Pons (tissue), 1 donor: ENCODE data around the gene USP16.

Experiments
- DNase-seq: peaks from one replicate; pipeline ENCODE4 v3.0.0-alpha.2; 2016; ENCODE audit warnings: low spot score

USP16 gene

DNA sequence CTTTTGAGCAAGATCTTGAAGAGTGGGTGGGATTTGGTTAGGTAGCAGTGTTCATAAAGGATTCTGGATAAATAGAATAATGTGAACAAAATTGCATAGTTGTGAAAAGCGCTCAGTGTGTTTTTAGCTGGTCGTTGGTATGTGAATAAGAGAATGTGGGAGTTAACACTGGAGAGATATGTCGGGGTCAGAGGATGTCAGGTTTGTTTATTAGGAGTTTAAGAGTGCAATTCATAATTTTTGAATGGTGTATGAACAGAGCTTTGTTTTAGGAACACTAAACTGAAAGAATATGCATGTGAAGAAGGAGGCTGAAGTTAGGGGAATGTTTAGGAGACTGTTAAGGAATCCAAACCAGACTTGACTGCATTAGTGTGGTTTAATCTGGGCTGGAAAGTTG lies 9.4 kb downstream of the USP16 start:
- DNase-seq = no peak

GRCh38 chr21:29034678-29035077 lies 10.2 kb downstream of the USP16 start:
- no peak for DNase-seq

DNA sequence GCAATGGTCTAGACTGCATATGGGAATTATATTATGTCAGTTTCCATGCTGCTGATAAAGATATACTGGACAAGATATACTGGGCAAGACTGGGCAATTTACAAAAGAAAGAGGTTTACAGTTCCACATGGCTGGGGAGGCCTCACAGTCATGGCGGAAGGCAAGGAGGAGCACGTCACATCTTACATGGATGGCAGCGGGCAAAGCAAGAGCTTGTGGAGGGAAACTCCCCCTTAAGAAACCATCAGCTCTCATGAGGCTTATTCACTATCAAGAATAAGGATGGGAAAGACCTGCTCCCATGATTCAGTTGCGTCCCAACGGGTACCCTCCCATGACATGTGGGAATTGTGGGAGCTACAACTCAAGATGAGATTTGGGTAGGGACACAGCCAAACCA lies 27.8 kb downstream of the USP16 start:
- DNase-seq = no peak

DNA sequence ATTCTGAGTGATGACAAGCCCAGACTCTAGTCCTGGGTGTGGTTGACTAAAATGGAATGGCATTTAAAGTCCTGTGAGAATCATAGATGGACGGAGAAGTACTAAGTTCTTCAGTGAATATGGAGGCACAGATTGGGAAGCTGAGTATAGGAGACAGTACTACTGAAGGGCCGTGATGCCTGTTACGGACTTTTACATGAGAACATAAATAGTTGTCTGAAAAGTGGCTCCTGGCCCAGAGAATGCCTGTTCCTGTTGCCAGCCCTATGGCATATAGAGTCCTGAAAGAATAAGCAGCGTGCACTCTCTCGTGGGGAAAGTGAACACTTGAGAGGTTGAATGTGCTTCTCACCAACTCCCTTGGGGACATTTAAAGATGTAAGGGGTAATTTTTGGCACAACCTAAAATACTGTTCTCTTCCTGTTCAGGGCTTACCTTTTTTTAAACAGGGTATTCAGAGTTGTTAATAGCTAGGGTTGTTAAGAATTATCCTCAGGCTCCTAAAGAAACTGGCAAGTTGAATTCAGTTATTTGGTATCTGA lies 28.6 kb downstream of the USP16 start:
- DNase-seq = no peak

DNA sequence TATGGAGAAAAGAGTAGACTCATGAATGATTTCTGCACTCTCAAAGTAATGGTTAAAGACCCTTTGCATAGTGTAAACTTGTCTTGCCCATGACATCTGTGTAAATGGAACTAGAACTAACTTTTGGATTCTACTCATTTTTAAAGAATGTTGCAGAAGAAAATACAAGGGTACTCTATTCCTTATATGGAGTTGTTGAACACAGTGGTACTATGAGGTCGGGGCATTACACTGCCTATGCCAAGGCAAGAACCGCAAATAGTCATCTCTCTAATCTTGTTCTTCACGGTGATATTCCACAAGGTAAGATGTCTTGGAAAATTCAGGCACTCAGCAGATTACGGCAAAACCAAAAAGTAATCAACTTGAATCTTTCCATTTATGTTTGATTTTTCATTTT lies 29.2 kb downstream of the USP16 start:
- DNase-seq = no peak

DNA sequence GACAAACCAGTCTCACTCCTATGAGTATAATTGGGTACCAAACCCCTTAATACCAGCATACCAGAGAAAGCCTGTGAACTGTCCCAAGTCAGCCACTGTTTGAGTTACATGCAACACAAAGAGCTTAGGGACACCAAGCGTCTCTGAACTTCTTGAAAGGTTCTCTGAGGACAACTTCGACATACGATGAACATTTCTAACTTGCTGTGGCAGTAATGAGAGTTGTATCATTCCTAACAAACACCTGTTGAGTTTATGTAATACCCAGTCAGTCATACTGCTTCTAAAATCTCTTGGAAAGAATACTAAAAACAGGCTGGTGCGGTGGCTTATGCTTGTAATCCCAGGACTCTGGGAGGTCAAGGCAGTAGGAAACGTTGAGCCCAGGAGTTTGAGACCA lies 30.6 kb downstream of the USP16 start:
- no peak for DNase-seq

DNA sequence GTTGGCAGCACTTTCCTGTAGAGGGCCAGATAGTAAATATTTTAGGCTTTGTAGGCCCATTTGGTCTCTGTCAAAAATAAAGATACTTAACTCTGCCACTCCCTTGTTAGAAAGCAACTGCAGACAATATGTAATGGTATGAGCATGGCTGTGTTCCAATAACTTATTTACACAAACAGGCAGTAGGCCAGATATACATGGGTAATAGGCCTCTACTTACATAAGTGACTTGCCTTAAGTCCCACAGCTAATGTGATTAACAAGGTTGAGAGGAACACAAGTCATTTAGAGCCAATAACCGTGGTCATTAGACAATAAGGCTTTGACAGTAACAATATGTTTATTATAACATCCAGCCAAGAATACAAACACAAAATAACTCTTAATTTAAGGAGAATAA lies 31.5 kb downstream of the USP16 start:
- DNase-seq = no peak

GRCh38 chr21:29056538-29057050 lies 32.1 kb downstream of the USP16 start:
- DNase-seq = no peak

DNA sequence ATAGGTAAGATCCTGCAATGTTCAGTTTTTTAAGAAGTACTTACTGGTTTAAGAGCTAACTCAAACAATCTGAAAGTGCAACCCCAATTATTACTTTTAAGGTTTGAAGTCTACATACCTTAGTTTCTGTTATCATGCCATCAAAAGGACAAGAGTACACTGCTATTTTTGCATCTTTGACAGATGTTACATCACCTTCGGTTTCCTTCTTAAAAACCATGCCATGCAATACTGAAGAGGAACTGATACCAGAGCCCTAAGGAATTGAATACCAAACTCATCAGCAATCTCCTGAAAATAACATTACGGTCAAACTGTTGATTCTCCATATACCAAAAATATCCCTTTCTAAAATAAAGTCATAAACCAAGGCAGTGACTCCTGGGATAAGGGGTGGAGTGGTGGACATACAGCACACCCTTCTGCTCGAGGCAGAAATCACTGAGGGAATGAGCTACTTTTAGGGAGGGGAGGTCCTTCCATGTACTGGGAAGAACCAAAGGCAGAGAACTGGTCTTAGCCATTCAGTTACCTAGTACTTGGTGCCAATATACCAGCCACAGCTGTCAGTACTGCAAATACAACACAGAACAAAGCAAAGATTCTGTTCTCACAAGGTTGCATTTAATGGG lies 40.5 kb downstream of the USP16 start:
- peak; percentile 51 for DNase-seq

GRCh38 chr21:29072873-29073221 lies 48.4 kb downstream of the USP16 start:
- DNase-seq = no peak

GRCh38 chr21:29073222-29074006 lies 48.9 kb downstream of the USP16 start, which contains the start of gene CCT8:
CCT8 (minus strand) TSS chr21:29073648; CDS start chr21:29073590, 58 bp downstream.
- DNase-seq = peak; percentile 99

- DNase-seq = no peak
These were observed 49.5 kb downstream of the USP16 start for GRCh38 chr21:29074007-29074376.

DNA sequence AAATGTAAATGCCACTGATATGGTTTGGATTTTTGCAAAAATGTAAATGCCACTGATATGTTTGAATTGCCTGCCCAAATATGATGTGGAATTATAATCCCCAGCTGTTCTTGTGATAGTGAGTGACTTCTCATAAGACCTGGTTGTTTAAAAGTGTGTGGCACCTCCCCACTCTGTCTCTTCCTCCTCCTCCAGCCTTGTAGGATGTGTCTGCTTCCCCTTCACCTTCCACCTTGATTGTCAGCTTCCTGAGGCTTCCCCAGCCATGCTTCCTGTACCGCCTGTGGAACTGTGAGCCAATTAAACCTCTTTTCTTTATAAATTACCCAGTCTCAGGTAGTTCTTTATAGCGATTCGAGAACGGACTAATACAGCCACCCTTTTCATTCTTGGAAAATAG lies 50.3 kb downstream of the USP16 start:
- DNase-seq = no peak

GRCh38 chr21:29075706-29076466 lies 51.4 kb downstream of the USP16 start:
- DNase-seq = no peak

- peak; percentile 67 for DNase-seq
These were observed 52.5 kb downstream of the USP16 start for GRCh38 chr21:29076731-29077640.

DNA sequence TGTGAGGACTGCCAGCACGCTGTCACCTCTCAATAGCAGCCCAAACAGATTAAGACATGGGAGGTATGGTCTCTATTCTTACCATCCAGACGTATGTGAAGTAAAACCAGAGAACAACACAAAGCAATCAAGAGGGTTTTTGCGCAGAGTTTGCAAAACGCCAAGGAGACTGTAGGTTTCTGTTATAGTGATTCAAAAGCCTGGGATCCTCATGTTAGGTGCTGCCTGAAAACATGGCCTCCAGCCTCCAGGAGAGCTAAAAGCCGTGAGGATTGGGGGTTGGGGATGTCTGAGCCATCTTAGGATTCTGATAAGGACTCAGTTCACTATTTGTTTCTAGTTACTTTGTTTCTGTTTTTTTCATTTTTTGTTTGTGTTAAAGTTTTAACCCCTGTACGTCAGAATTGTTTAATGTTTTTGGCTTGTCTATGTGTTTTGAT lies 53.2 kb downstream of the USP16 start:
- peak; percentile 51 for DNase-seq

GRCh38 chr21:29078869-29079767 lies 54.6 kb downstream of the USP16 start:
- peak; percentile 86 for DNase-seq

DNA sequence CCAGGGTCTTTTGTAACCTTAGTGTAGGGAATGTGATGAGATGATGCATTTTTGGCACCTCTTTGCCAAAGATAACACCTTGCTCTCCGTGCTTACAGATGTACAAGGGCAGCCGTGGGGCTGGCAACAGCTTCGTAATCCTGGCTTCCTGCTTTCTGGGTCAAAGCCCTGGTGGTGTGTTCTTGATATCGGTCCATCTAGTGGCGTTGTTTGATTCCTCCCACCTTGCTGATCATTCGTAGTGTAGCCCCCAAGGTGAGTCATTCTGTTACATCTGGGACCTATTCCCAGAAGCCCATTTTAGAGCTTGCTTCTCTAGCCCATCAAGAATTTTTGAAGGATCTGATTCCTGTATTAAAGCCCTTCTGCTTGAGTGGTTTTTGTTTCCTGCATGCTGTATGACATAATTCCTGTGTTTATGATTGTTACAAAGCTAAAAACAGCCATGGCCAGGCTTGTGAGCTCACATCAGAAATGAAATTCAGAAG lies 56.0 kb downstream of the USP16 start:
- DNase-seq = no peak

DNA sequence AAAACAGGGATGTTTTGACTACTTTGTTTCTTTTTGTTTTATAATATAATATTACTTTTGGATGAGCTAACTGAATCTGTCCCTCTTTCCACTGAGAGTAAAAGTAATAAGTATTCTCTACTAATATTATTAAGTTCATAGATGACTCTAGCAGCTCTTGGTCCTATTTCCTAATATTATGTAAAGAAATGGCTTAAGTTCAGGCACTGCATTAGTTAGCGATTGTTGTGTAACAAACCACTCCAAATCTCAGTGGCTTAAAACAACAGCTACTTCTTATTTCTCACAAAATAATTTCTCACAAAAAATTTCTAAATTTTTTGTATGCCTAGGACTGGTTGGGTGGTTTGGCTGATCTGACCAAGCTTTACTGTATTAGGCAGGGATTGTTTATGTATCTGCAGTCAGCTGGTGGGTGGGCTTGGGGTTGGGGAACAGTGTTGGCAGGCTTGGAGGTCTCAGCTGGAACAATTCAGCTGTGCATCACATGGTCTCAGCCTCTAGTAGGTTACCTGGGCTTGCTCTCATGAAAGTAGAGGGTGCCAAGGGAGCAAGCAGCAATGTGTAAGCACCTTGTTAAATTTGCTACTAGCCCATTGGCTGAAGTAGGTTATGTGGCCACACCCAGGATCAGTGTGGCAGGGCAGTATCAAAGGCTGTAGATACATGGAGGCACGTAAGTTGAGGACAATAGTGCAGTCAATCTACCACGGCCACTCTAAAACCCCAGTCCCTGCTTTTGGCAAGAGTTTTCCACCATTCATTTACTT lies 57.8 kb downstream of the USP16 start:
- DNase-seq = no peak
